CD4-positive, alpha-beta memory T cell (primary cell): ENCODE results near the gene CAT. TPM values are rescaled to one million over a fixed set of nuclear protein-coding genes. Genes with fewer than 3 reads are reported as not detected.

ENCODE experiments used
- CTCF ChIA-PET: fragments of 350-600 bp; sonication (Branson Sonifier 250); formaldehyde crosslinking; loops from one replicate; lab custom pipeline; 2021; ENCODE audit warnings: inconsistent platforms; ENCODE audit not compliant: partially characterized antibody; lab: Charles Lee
- POLR2A ChIA-PET: fragments of 350-600 bp; sonication (Branson Sonifier 250); formaldehyde crosslinking; loops from one replicate; lab custom pipeline; 2021; ENCODE audit not compliant: partially characterized antibody; lab: Charles Lee
- DNase-seq, 5 donors: peaks; one replicate each; pipeline versions ENCODE4 v3.0.0 to v3.0.0-alpha.2; 2020 to 2022; ENCODE audit warnings: mixed read lengths in 1 of 5
- H3K27ac ChIP-seq: one replicate; pipeline ENCODE4 v1.7.0; 2013; ENCODE audit warnings: low read depth, low read length
- H3K27me3 ChIP-seq: 2 replicates; pipeline ENCODE4 v1.7.0; 2013; ENCODE audit warnings: mild to moderate bottlenecking, low read length, moderate library complexity; ENCODE audit not compliant: insufficient read depth
- H3K36me3 ChIP-seq: 2 replicates; pipeline ENCODE4 v1.7.0; 2013; ENCODE audit warnings: mild to moderate bottlenecking, low read length, moderate library complexity; ENCODE audit not compliant: insufficient read depth
- H3K4me1 ChIP-seq: 2 replicates; pipeline ENCODE4 v1.7.0; 2013; ENCODE audit warnings: mild to moderate bottlenecking, low read length, moderate library complexity; ENCODE audit not compliant: insufficient read depth
- H3K4me3 ChIP-seq, 2 donors: one replicate each; pipeline ENCODE4 v1.7.0; 2013; ENCODE audit warnings: low read length in 2 of 2, mild to moderate bottlenecking in 1 of 2
- H3K9me3 ChIP-seq, 2 donors: one replicate each; pipeline ENCODE4 v1.7.0; 2013; ENCODE audit warnings: low read length in 2 of 2, control low read depth in 1 of 2; ENCODE audit not compliant: control insufficient read depth in 1 of 2
- H3K27ac Mint-ChIP-seq, 7 donors: one replicate each; pipeline ENCODE4 v1.8.0; 2020 to 2021; ENCODE audit warnings: mixed read lengths in 7 of 7, mild to moderate bottlenecking in 6 of 7, inconsistent platforms in 3 of 7, moderate library complexity in 3 of 7
- H3K27me3 Mint-ChIP-seq, 2 donors: one replicate each; pipeline ENCODE4 v1.8.0; 2020 to 2021; ENCODE audit warnings: mixed read lengths in 2 of 2
- H3K36me3 Mint-ChIP-seq, 2 donors: one replicate each; pipeline ENCODE4 v1.8.0; 2020 to 2021; ENCODE audit warnings: mixed read lengths in 2 of 2, inconsistent platforms in 1 of 2, mild to moderate bottlenecking in 1 of 2
- H3K4me1 Mint-ChIP-seq, 4 donors: one replicate each; pipeline ENCODE4 v1.8.0; 2020 to 2021; ENCODE audit warnings: mixed read lengths in 4 of 4, mild to moderate bottlenecking in 1 of 4
- H3K4me3 Mint-ChIP-seq, 8 donors: one replicate each; pipeline ENCODE4 v1.8.0; 2020 to 2021; ENCODE audit warnings: mixed read lengths in 8 of 8, mild to moderate bottlenecking in 7 of 8, moderate library complexity in 6 of 8, inconsistent platforms in 3 of 8
- H3K9me3 Mint-ChIP-seq, 8 donors: one replicate each; pipeline ENCODE4 v1.8.0; 2020 to 2021; ENCODE audit warnings: mixed read lengths in 8 of 8, mild to moderate bottlenecking in 5 of 8, inconsistent platforms in 3 of 8, moderate library complexity in 1 of 8
- intact Hi-C: fragments of 100-400 bp; cut with micrococcal nuclease; formaldehyde crosslinking; loops from one replicate; pipeline ENCODE4 v1.15.1; 2023
- polyA plus RNA-seq, 2 donors: library from polyadenylated mRNA; unstranded; fragments of 300-500 nt; fragmentation: Illumina TruSeq; gene quantifications; one replicate each; pipeline ENCODE4 v1.2.3, GENCODE V29; 2021
- total RNA-seq, 2 experiments: library from RNA; stranded (reverse); gene quantifications; one replicate each; pipeline ENCODE4 v1.2.3, GENCODE V29; 2021

Gene CAT
- total and polyA plus RNA-seq, 4 experiments from 2014 or later: 35.1 to 156 (median 59.7) TPM

- no peak overlapping the region for H3K4me3 Mint-ChIP-seq
- Histone ChIP-seq H3K4me3 (no peak overlapping the region), H3K27me3 (no peaks in the 10 kb centered on the region), H3K9me3 (no peaks in the 10 kb centered on the region), H3K27ac (no peak overlapping the region), H3K4me1 (no peaks in the 10 kb centered on the region), H3K36me3 (no peaks in the 10 kb centered on the region)
- DNase-seq: no peak
- intact Hi-C loops: loop anchor here (1.0 to 2.0 kb wide), 4 partner anchors 135 to 637 kb away; partner anchors contain the start of gene ABTB2
- no peaks in the 10 kb centered on the region for H3K4me1 Mint-ChIP-seq
- ChIA-PET CTCF (interaction anchor here (1.6 to 2.9 kb wide), 5 partner anchors 12 to 683 kb away, joined by 6 to 12 read pairs (median 10); no protein-coding TSS in a partner anchor), POLR2A (no interaction called here)
- no peak overlapping the region for H3K27ac Mint-ChIP-seq
- H3K27me3 Mint-ChIP-seq: peaks cover 4 to 8% of the 10 kb centered on the region in 2 donors
- no peaks in the 10 kb centered on the region for H3K36me3 Mint-ChIP-seq
- H3K9me3 Mint-ChIP-seq: peaks cover 0 to 2% (median 0%) of the 10 kb centered on the region in 8 donors
Observed at GRCh38 chr11:34493468-34493867, 54.7 kb downstream of the CAT start.

GRCh38 chr11:34493926-34494595 lies 55.3 kb downstream of the CAT start:
- Mint-ChIP-seq H3K9me3 (peaks cover 0 to 2% (median 0%) of the 10 kb centered on the region in 8 donors), H3K27me3 (peaks cover 4 to 8% of the 10 kb centered on the region in 2 donors), H3K4me3 (no peak overlapping the region), H3K36me3 (no peaks in the 10 kb centered on the region), H3K4me1 (no peaks in the 10 kb centered on the region), H3K27ac (no peak overlapping the region)
- CTCF ChIA-PET: interaction anchor here (0.7 to 2.9 kb wide), 4 partner anchors 12 to 497 kb away, joined by 3 to 12 read pairs (median 6); no protein-coding TSS in a partner anchor
- Histone ChIP-seq H3K9me3 (no peaks in the 10 kb centered on the region), H3K4me1 (no peaks in the 10 kb centered on the region), H3K36me3 (no peaks in the 10 kb centered on the region), H3K4me3 (no peak overlapping the region), H3K27me3 (no peaks in the 10 kb centered on the region), H3K27ac (no peak overlapping the region)
- intact Hi-C loops: loop anchor here (1.0 to 2.0 kb wide), 4 partner anchors 135 to 637 kb away; partner anchors contain the start of gene ABTB2
- DNase-seq: no peak
- POLR2A ChIA-PET: no interaction called here

- Mint-ChIP-seq H3K36me3 (no peaks in the 10 kb centered on the region), H3K27me3 (peaks cover 4 to 11% of the 10 kb centered on the region in 2 donors), H3K27ac (no peak overlapping the region), H3K4me3 (no peak overlapping the region), H3K4me1 (no peaks in the 10 kb centered on the region), H3K9me3 (peaks cover 0 to 2% (median 0%) of the 10 kb centered on the region in 8 donors)
- H3K36me3 ChIP-seq: no peaks in the 10 kb centered on the region
- no peak overlapping the region for H3K4me3 ChIP-seq
- no peak overlapping the region for H3K27ac ChIP-seq
- no peaks in the 10 kb centered on the region for H3K9me3 ChIP-seq
- DNase-seq: no peak
- no peaks in the 10 kb centered on the region for H3K27me3 ChIP-seq
- no peaks in the 10 kb centered on the region for H3K4me1 ChIP-seq
- POLR2A ChIA-PET: no interaction called here
- CTCF ChIA-PET: interaction anchor here (0.6 to 1.0 kb wide), 2 partner anchors 10 to 130 kb away, joined by 3 read pairs; no protein-coding TSS in a partner anchor
- intact Hi-C loops: no loop called here
Observed at GRCh38 chr11:34495239-34495723, 56.5 kb downstream of the CAT start.

GRCh38 chr11:34495724-34496377 lies 57.1 kb downstream of the CAT start:
- H3K36me3 Mint-ChIP-seq: no peaks in the 10 kb centered on the region
- POLR2A ChIA-PET: no interaction called here
- no peak overlapping the region for H3K27ac Mint-ChIP-seq
- peaks cover 0 to 2% (median 0%) of the 10 kb centered on the region in 8 donors for H3K9me3 Mint-ChIP-seq
- H3K36me3 ChIP-seq: no peaks in the 10 kb centered on the region
- H3K27me3 ChIP-seq: no peaks in the 10 kb centered on the region
- no peak overlapping the region for H3K4me3 Mint-ChIP-seq
- DNase-seq: no peak
- peaks cover 4 to 11% of the 10 kb centered on the region in 2 donors for H3K27me3 Mint-ChIP-seq
- no peaks in the 10 kb centered on the region for H3K4me1 Mint-ChIP-seq
- CTCF ChIA-PET: interaction anchor here (1.0 kb wide), 1 partner anchor 9 kb away, joined by 3 read pairs; no protein-coding TSS in a partner anchor
- no peaks in the 10 kb centered on the region for H3K4me1 ChIP-seq
- intact Hi-C loops: no loop called here
- H3K27ac ChIP-seq: no peak overlapping the region
- H3K9me3 ChIP-seq: no peaks in the 10 kb centered on the region
- H3K4me3 ChIP-seq: no peak overlapping the region

- DNase-seq: no peak
- Mint-ChIP-seq H3K36me3 (no peaks in the 10 kb centered on the region), H3K4me1 (no peaks in the 10 kb centered on the region), H3K27me3 (peaks cover 1 to 13% of the 10 kb centered on the region in 2 donors), H3K9me3 (peaks cover 0 to 1% (median 0%) of the 10 kb centered on the region in 8 donors), H3K4me3 (no peak overlapping the region), H3K27ac (no peak overlapping the region)
- Histone ChIP-seq H3K27ac (no peak overlapping the region), H3K4me3 (no peak overlapping the region), H3K9me3 (no peaks in the 10 kb centered on the region), H3K4me1 (no peaks in the 10 kb centered on the region), H3K27me3 (no peaks in the 10 kb centered on the region), H3K36me3 (no peaks in the 10 kb centered on the region)
- intact Hi-C loops: no loop called here
- CTCF ChIA-PET: interaction anchor here (1.2 to 1.5 kb wide), 3 partner anchors 8 to 13 kb away, joined by 3 to 5 read pairs (median 4); partner anchors contain the start of gene ELF5
- POLR2A ChIA-PET: no interaction called here
Observed at GRCh38 chr11:34499719-34500500, 61.2 kb downstream of the CAT start.

- ChIA-PET POLR2A (interaction anchor here (0.5 kb wide), 1 partner anchor 416 kb away, joined by 3 read pairs; no protein-coding TSS in a partner anchor), CTCF (interaction anchor here (1.2 kb wide), 1 partner anchor 9 kb away, joined by 5 read pairs; no protein-coding TSS in a partner anchor)
- Histone ChIP-seq H3K4me1 (no peaks in the 10 kb centered on the region), H3K27me3 (no peaks in the 10 kb centered on the region), H3K36me3 (no peaks in the 10 kb centered on the region), H3K9me3 (no peaks in the 10 kb centered on the region), H3K4me3 (no peak overlapping the region), H3K27ac (no peak overlapping the region)
- no peak for DNase-seq
- intact Hi-C loops: no loop called here
- Mint-ChIP-seq H3K36me3 (no peaks in the 10 kb centered on the region), H3K27ac (no peak overlapping the region), H3K27me3 (peaks cover 0 to 12% of the 10 kb centered on the region in 2 donors), H3K9me3 (no peaks in the 10 kb centered on the region), H3K4me3 (no peak overlapping the region), H3K4me1 (no peaks in the 10 kb centered on the region)
Observed at GRCh38 chr11:34501500-34501899, 62.8 kb downstream of the CAT start.
